ENCODE results near the gene BRD3. TPM values are rescaled to one million over a fixed set of nuclear protein-coding genes. Genes with fewer than 3 reads are reported as not detected.

The BRD3 gene
- total RNA-seq, 1 donor from 2014 or later: 39.6 TPM

DNA sequence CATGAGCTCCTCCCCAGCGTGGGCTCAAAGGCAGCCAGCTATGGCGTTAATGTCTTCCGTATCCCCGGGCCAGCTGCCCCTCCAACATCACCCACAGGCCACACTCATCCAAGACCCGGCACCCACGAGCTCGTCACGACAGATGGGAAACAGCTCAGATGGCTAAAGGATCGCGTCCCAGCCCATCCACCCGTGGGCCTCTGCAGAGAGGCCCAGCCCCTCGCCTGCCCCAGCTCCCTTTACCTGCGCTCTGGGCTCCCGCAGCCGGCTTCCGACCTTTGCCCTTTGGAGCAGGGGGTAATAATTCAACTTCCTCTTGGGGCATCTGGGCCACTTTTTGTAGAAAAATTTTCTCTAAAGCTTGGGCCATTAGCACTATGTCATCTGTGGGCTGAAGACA, 16.5 kb downstream of the BRD3 start:
- peaks cover 3% of the 10 kb centered on the region for H3K36me3 ChIP-seq (ENCODE audit: insufficient read depth, low read length)
- no peaks in the 10 kb centered on the region for H3K27me3 Mint-ChIP-seq (ENCODE audit: low read depth, unreplicated experiment)
- no peaks in the 10 kb centered on the region for H3K27me3 ChIP-seq (ENCODE audit: insufficient read depth, low read length)
- H3K4me1 Mint-ChIP-seq (ENCODE audit: low read depth, unreplicated experiment): peaks cover 3% of the 10 kb centered on the region
- H3K4me3 Mint-ChIP-seq (ENCODE audit: unreplicated experiment): no peak overlapping the region
- H2AFZ ChIP-seq (ENCODE audit: low read depth, low read length): no peak overlapping the region
- no peak for FAIRE-seq
- DNase-seq (ENCODE audit: low read depth): no peak
- no peak overlapping the region for H3K9ac ChIP-seq (ENCODE audit: low read length)
- TF ChIP-seq EZH2 (IDR thresholded peaks at IDR 0.05; ENCODE audit: insufficient read depth, low read length): no peak
- TF ChIP-seq, protein P1, sequence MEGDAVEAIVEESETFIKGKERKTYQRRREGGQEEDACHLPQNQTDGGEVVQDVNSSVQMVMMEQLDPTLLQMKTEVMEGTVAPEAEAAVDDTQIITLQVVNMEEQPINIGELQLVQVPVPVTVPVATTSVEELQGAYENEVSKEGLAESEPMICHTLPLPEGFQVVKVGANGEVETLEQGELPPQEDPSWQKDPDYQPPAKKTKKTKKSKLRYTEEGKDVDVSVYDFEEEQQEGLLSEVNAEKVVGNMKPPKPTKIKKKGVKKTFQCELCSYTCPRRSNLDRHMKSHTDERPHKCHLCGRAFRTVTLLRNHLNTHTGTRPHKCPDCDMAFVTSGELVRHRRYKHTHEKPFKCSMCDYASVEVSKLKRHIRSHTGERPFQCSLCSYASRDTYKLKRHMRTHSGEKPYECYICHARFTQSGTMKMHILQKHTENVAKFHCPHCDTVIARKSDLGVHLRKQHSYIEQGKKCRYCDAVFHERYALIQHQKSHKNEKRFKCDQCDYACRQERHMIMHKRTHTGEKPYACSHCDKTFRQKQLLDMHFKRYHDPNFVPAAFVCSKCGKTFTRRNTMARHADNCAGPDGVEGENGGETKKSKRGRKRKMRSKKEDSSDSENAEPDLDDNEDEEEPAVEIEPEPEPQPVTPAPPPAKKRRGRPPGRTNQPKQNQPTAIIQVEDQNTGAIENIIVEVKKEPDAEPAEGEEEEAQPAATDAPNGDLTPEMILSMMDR (IDR thresholded peaks at IDR 0.05; ENCODE audit: insufficient read depth, low read depth, low read length): no peak
- H3K4me2 ChIP-seq (ENCODE audit: low read length): no peak overlapping the region
- H3K27ac Mint-ChIP-seq (ENCODE audit: unreplicated experiment): no peak overlapping the region
- H3K4me3 ChIP-seq (ENCODE audit: insufficient read depth, low read depth, low read length): no peak overlapping the region
- H3K79me2 ChIP-seq (ENCODE audit: insufficient read depth, low read length): peaks cover 35% of the 10 kb centered on the region
- H3K9me3 ChIP-seq (ENCODE audit: insufficient read depth, low read depth, low read length): no peaks in the 10 kb centered on the region
- H3K36me3 Mint-ChIP-seq (ENCODE audit: low read depth, unreplicated experiment): peaks cover 8% of the 10 kb centered on the region
- peaks cover 12% of the 10 kb centered on the region for H3K4me1 ChIP-seq (ENCODE audit: insufficient read depth, low read length)
- peaks cover 67% of the 10 kb centered on the region for H4K20me1 ChIP-seq (ENCODE audit: insufficient read depth, low read length)
- no peak overlapping the region for H3K27ac ChIP-seq (ENCODE audit: low read depth, low read length)
- H3K9me3 Mint-ChIP-seq (ENCODE audit: unreplicated experiment): no peaks in the 10 kb centered on the region

DNA sequence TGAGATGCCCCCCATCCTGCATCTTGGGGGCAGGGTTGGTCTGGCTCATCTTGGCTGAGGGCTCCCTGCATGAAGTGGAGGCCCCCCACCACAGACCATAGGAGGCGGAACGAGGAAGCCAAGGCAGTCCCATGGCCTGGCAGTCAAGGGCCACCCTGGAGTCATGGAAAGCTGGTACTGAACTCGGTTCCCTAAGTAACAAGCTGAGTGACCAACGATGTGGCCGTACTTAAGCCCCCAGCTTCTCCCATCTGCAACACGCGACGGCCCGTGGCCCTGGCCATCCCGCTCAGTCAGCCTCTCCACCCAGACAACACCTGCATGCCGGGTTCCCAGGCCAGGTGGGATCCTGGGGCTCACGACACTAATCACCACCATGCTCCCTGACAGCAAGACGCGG, 17.1 kb downstream of the BRD3 start:
- H3K27ac Mint-ChIP-seq (ENCODE audit: unreplicated experiment): no peak overlapping the region
- H3K36me3 ChIP-seq (ENCODE audit: insufficient read depth, low read length): peaks cover 3% of the 10 kb centered on the region

More for the DNA sequence above, 17.1 kb downstream of the BRD3 start:
- Histone ChIP-seq H3K79me2 (ENCODE audit: insufficient read depth, low read length) (peaks cover 29% of the 10 kb centered on the region), H3K27me3 (ENCODE audit: insufficient read depth, low read length) (no peaks in the 10 kb centered on the region), H4K20me1 (ENCODE audit: insufficient read depth, low read length) (peaks cover 63% of the 10 kb centered on the region), H3K9me3 (ENCODE audit: insufficient read depth, low read depth, low read length) (no peaks in the 10 kb centered on the region), H3K27ac (ENCODE audit: low read depth, low read length) (no peak overlapping the region), H3K9ac (ENCODE audit: low read length) (no peak overlapping the region), H3K4me2 (ENCODE audit: low read length) (no peak overlapping the region), H2AFZ (ENCODE audit: low read depth, low read length) (no peak overlapping the region), H3K4me3 (ENCODE audit: insufficient read depth, low read depth, low read length) (no peak overlapping the region), H3K4me1 (ENCODE audit: insufficient read depth, low read length) (peaks cover 6% of the 10 kb centered on the region)
- no peaks in the 10 kb centered on the region for H3K27me3 Mint-ChIP-seq (ENCODE audit: low read depth, unreplicated experiment)
- TF ChIP-seq, protein P1 (IDR thresholded peaks at IDR 0.05; ENCODE audit: insufficient read depth, low read depth, low read length): no peak
- no peak for TF ChIP-seq EZH2 (IDR thresholded peaks at IDR 0.05; ENCODE audit: insufficient read depth, low read length)
- FAIRE-seq (no peak), DNase-seq (ENCODE audit: low read depth) (no peak)
- peaks cover 2% of the 10 kb centered on the region for H3K4me1 Mint-ChIP-seq (ENCODE audit: low read depth, unreplicated experiment)
- H3K4me3 Mint-ChIP-seq (ENCODE audit: unreplicated experiment): no peak overlapping the region
- H3K9me3 Mint-ChIP-seq (ENCODE audit: unreplicated experiment): no peaks in the 10 kb centered on the region
- peaks cover 8% of the 10 kb centered on the region for H3K36me3 Mint-ChIP-seq (ENCODE audit: low read depth, unreplicated experiment)

All from astrocyte (in vitro differentiated cells and primary cell).